ENCODE data around the gene PHF14. TPM values are rescaled to one million over a fixed set of nuclear protein-coding genes. Genes with fewer than 3 reads are reported as not detected.

PHF14 gene
- total RNA-seq, 4 donors from 2014 or later, result 23.0 to 50.7 (median 29.1) TPM

- H3K27ac ChIP-seq (replicated peaks in 1 of 4), result no peak overlapping the region
- intact Hi-C loops (cut with DNase I), result no loop called here
- peaks cover 0 to 5% (median 0%) of the 10 kb centered on the region in 4 donors for H3K4me1 ChIP-seq
Measured at GRCh38 chr7:11127988-11128387, 154.3 kb downstream of the PHF14 start.

GRCh38 chr7:11128498-11128897 lies 154.8 kb downstream of the PHF14 start:
- H3K36me3 ChIP-seq, result no peaks in the 10 kb centered on the region
- no peak for DNase-seq (ENCODE audit: extremely low spot score)
- H3K27ac ChIP-seq (replicated peaks in 1 of 4), result no peak overlapping the region
- no peaks in the 10 kb centered on the region for H3K27me3 ChIP-seq
- TF ChIP-seq EP300 (IDR thresholded peaks at IDR 0.05) (no peak), POLR2A (IDR thresholded peaks at IDR 0.05; ENCODE audit: low read depth) (no peak), POLR2AphosphoS5 (IDR thresholded peaks at IDR 0.05) (no peak), CTCF (IDR thresholded peaks at IDR 0.05) (no peak)
- intact Hi-C loops (cut with DNase I), result no loop called here
- H3K4me1 ChIP-seq, result peaks cover 0 to 5% (median 0%) of the 10 kb centered on the region in 4 donors
- no peaks in the 10 kb centered on the region for H3K9me3 ChIP-seq
- 82% methylated on average over 4 of the region's 4 CpGs for WGBS
- H3K4me3 ChIP-seq, result no peak overlapping the region

More at GRCh38 chr7:11127988-11128387, 154.3 kb downstream of the PHF14 start:
- H3K36me3 ChIP-seq, result no peaks in the 10 kb centered on the region
- H3K9me3 ChIP-seq, result no peaks in the 10 kb centered on the region
- H3K4me3 ChIP-seq, result no peak overlapping the region
- H3K27me3 ChIP-seq, result no peaks in the 10 kb centered on the region
- TF ChIP-seq POLR2AphosphoS5 (IDR thresholded peaks at IDR 0.05) (no peak), EP300 (IDR thresholded peaks at IDR 0.05) (no peak), CTCF (IDR thresholded peaks at IDR 0.05) (no peak), POLR2A (IDR thresholded peaks at IDR 0.05; ENCODE audit: low read depth) (no peak)
- no peak for DNase-seq (ENCODE audit: extremely low spot score)

- no peak for TF ChIP-seq EP300 (IDR thresholded peaks at IDR 0.05)
- TF ChIP-seq POLR2A (IDR thresholded peaks at IDR 0.05; ENCODE audit: low read depth), result no peak
- no peak for TF ChIP-seq POLR2AphosphoS5 (IDR thresholded peaks at IDR 0.05)
- no peak for TF ChIP-seq CTCF (IDR thresholded peaks at IDR 0.05)
- peaks cover 0 to 7% (median 0%) of the 10 kb centered on the region in 4 donors for H3K36me3 ChIP-seq
- WGBS, result 81% methylated on average over 4 of the region's 4 CpGs
- intact Hi-C loops (cut with DNase I), result no loop called here
- DNase-seq (ENCODE audit: extremely low spot score), result no peak
- H3K27ac ChIP-seq (replicated peaks in 1 of 4), result no peak overlapping the region
- no peak overlapping the region for H3K4me3 ChIP-seq
- H3K4me1 ChIP-seq, result peaks cover 0 to 5% (median 0%) of the 10 kb centered on the region in 4 donors
- no peaks in the 10 kb centered on the region for H3K9me3 ChIP-seq
- H3K27me3 ChIP-seq, result no peaks in the 10 kb centered on the region
Measured at GRCh38 chr7:11130012-11130411, 156.3 kb downstream of the PHF14 start.

GRCh38 chr7:11130601-11131000 lies 156.9 kb downstream of the PHF14 start:
- peaks cover 0 to 8% (median 0%) of the 10 kb centered on the region in 4 donors for H3K36me3 ChIP-seq
- 98% methylated on average over 2 of the region's 2 CpGs for WGBS
- TF ChIP-seq POLR2A (IDR thresholded peaks at IDR 0.05; ENCODE audit: low read depth), result no peak
- TF ChIP-seq POLR2AphosphoS5 (IDR thresholded peaks at IDR 0.05), result no peak
- no peak for TF ChIP-seq EP300 (IDR thresholded peaks at IDR 0.05)
- no peak for TF ChIP-seq CTCF (IDR thresholded peaks at IDR 0.05)
- DNase-seq (ENCODE audit: extremely low spot score), result no peak
- intact Hi-C loops (cut with DNase I), result no loop called here
- no peaks in the 10 kb centered on the region for H3K9me3 ChIP-seq
- H3K4me1 ChIP-seq, result peaks cover 0 to 5% (median 0%) of the 10 kb centered on the region in 4 donors
- H3K4me3 ChIP-seq, result no peak overlapping the region
- H3K27me3 ChIP-seq, result no peaks in the 10 kb centered on the region
- no peak overlapping the region for H3K27ac ChIP-seq (replicated peaks in 1 of 4)

- no peaks in the 10 kb centered on the region for H3K27me3 ChIP-seq
- no peak overlapping the region for H3K27ac ChIP-seq (replicated peaks in 1 of 4)
- WGBS, result 96% methylated on average over 1 of the region's 1 CpG
- H3K9me3 ChIP-seq, result no peaks in the 10 kb centered on the region
- H3K4me3 ChIP-seq, result no peak overlapping the region
- intact Hi-C loops (cut with DNase I), result no loop called here
- DNase-seq (ENCODE audit: extremely low spot score), result no peak
- H3K4me1 ChIP-seq, result peaks cover 0 to 5% (median 0%) of the 10 kb centered on the region in 4 donors
- TF ChIP-seq POLR2AphosphoS5 (IDR thresholded peaks at IDR 0.05), result no peak
- TF ChIP-seq POLR2A (IDR thresholded peaks at IDR 0.05; ENCODE audit: low read depth), result no peak
- TF ChIP-seq CTCF (IDR thresholded peaks at IDR 0.05), result no peak
- no peak for TF ChIP-seq EP300 (IDR thresholded peaks at IDR 0.05)
- peaks cover 0 to 8% (median 0%) of the 10 kb centered on the region in 4 donors for H3K36me3 ChIP-seq
Measured at GRCh38 chr7:11133436-11133959, 159.8 kb downstream of the PHF14 start.
